SK-N-SH (cell line): ENCODE results near the gene FBN2.

ENCODE experiments used
- TAF1 ChIP-seq: IDR thresholded peaks from 2 replicates; pipeline ENCODE4 v1.6.1; 2012; ENCODE audit warnings: low read depth, mild to moderate bottlenecking, low read length, moderate library complexity, borderline replicate concordance
- TF ChIP-seq, protein P1 (sequence below): fragments of 200-600 bp; sonication (generic); IDR thresholded peaks from 2 replicates; pipeline ENCODE4 v1.6.1; 2017; ENCODE audit warnings: antibody characterized with exemption, mild to moderate bottlenecking, moderate library complexity
- TF ChIP-seq, protein P2 (sequence below): IDR thresholded peaks from 2 replicates; pipeline ENCODE4 v1.4.0; 2012; ENCODE audit warnings: low read depth, borderline replicate concordance

DNA sequence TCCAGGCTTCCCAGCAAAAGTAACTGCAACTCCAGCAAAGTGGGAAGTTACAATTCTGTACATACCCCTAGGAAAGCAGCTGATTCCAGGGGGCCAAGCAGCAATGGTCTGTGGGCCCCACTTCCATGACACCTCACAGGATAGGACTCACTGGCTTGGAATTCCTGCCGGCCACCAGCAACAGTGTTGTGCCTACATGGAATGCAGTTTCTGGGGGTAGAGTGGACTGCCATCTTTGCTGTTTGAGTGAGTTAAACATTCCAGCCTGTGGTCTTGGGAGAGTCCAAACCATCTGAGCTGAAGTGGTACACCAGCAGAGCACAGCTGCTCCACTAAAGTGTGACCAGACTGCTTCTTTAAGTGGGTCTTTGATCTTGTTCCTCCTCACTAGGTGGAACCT lies 13.4 kb upstream of the FBN2 start:
- TF ChIP-seq TAF1: no peak
- TF ChIP-seq, protein P1, sequence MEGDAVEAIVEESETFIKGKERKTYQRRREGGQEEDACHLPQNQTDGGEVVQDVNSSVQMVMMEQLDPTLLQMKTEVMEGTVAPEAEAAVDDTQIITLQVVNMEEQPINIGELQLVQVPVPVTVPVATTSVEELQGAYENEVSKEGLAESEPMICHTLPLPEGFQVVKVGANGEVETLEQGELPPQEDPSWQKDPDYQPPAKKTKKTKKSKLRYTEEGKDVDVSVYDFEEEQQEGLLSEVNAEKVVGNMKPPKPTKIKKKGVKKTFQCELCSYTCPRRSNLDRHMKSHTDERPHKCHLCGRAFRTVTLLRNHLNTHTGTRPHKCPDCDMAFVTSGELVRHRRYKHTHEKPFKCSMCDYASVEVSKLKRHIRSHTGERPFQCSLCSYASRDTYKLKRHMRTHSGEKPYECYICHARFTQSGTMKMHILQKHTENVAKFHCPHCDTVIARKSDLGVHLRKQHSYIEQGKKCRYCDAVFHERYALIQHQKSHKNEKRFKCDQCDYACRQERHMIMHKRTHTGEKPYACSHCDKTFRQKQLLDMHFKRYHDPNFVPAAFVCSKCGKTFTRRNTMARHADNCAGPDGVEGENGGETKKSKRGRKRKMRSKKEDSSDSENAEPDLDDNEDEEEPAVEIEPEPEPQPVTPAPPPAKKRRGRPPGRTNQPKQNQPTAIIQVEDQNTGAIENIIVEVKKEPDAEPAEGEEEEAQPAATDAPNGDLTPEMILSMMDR: no peak
- TF ChIP-seq, protein P2, sequence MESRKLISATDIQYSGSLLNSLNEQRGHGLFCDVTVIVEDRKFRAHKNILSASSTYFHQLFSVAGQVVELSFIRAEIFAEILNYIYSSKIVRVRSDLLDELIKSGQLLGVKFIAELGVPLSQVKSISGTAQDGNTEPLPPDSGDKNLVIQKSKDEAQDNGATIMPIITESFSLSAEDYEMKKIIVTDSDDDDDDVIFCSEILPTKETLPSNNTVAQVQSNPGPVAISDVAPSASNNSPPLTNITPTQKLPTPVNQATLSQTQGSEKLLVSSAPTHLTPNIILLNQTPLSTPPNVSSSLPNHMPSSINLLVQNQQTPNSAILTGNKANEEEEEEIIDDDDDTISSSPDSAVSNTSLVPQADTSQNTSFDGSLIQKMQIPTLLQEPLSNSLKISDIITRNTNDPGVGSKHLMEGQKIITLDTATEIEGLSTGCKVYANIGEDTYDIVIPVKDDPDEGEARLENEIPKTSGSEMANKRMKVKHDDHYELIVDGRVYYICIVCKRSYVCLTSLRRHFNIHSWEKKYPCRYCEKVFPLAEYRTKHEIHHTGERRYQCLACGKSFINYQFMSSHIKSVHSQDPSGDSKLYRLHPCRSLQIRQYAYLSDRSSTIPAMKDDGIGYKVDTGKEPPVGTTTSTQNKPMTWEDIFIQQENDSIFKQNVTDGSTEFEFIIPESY: no peak
